Upper lobe of right lung (tissue), 1 donor: ENCODE data around the gene GPR142. TPM values are rescaled to one million over a fixed set of nuclear protein-coding genes. Genes with fewer than 3 reads are reported as not detected.
A peak's percentile ranks its signal among the peaks of the same experiment; 100 is the strongest.

Experiments
- ATAC-seq: fragments of 200-7000 bp; cut with Tn5 transposase; one replicate; pipeline ENCODE4 v1.9.1; 2020; ENCODE audit warnings: mild to moderate bottlenecking, moderate library complexity
- DNase-seq: peaks from one replicate; pipeline ENCODE4 v3.0.0-alpha.2; 2020
- H3K27ac ChIP-seq: fragments of 200-600 bp; one replicate; pipeline ENCODE4 v1.8.0; 2022
- H3K27me3 ChIP-seq: fragments of 200-600 bp; one replicate; pipeline ENCODE4 v1.8.0; 2022; ENCODE audit warnings: mild to moderate bottlenecking
- H3K36me3 ChIP-seq: fragments of 200-600 bp; one replicate; pipeline ENCODE4 v1.8.0; 2022
- H3K4me1 ChIP-seq: fragments of 200-600 bp; one replicate; pipeline ENCODE4 v1.8.0; 2022
- H3K4me3 ChIP-seq: fragments of 200-600 bp; one replicate; pipeline ENCODE4 v1.8.0; 2022; ENCODE audit warnings: mild to moderate bottlenecking
- H3K9me3 ChIP-seq: fragments of 200-600 bp; one replicate; pipeline ENCODE4 v1.8.0; 2022
- intact Hi-C: fragments of 100-400 bp; cut with DNase I; formaldehyde crosslinking; loops from one replicate; pipeline ENCODE4 v1.11.0; 2022
- total RNA-seq: library from RNA; stranded (reverse); fragmentation: NEBNext Ultra II Directional; extraction: Animal tissue kit (Norgen Biotek cat#: 25700); gene quantifications from one replicate; pipeline ENCODE4 v1.2.1, GENCODE V29; 2021
- TF ChIP-seq, protein P1 (sequence below): fragments of 200-600 bp; IDR thresholded peaks from one replicate; pipeline ENCODE4 v1.8.0; 2022; ENCODE audit warnings: antibody characterized with exemption
- donor health status: DM: no; HTN: yes; CAD: no; lungs with severe emphysema.

Gene GPR142
- total RNA-seq, 1 donor from 2014 or later: not detected

DNA sequence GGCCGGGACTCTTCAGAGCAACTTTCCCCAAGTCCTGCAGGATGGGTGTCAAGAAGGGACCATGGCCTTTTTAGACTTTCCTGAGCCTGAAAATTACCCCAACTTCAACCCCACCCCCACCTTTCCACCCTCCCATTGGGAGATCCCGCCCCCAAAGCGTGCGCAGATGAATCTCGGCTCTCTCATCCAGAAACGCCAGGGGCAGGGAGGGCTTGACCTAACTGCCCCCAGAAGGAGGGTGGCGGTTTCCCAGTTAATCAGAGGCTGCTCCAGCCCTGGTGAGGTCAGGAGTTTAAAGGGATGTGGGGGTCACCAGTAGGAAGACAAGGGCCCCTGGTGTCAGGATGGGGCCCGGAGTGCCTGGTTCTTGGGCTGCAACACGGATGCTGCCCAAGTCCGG lies 40.8 kb upstream of the GPR142 start:
- Histone ChIP-seq H3K27ac (no peak overlapping the region), H3K4me1 (peaks cover 13% of the 10 kb centered on the region), H3K36me3 (no peaks in the 10 kb centered on the region), H3K27me3 (peaks cover 14% of the 10 kb centered on the region), H3K4me3 (peak overlapping the region; percentile 41), H3K9me3 (no peaks in the 10 kb centered on the region)
- TF ChIP-seq, protein P1, sequence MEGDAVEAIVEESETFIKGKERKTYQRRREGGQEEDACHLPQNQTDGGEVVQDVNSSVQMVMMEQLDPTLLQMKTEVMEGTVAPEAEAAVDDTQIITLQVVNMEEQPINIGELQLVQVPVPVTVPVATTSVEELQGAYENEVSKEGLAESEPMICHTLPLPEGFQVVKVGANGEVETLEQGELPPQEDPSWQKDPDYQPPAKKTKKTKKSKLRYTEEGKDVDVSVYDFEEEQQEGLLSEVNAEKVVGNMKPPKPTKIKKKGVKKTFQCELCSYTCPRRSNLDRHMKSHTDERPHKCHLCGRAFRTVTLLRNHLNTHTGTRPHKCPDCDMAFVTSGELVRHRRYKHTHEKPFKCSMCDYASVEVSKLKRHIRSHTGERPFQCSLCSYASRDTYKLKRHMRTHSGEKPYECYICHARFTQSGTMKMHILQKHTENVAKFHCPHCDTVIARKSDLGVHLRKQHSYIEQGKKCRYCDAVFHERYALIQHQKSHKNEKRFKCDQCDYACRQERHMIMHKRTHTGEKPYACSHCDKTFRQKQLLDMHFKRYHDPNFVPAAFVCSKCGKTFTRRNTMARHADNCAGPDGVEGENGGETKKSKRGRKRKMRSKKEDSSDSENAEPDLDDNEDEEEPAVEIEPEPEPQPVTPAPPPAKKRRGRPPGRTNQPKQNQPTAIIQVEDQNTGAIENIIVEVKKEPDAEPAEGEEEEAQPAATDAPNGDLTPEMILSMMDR: no peak
- intact Hi-C loops: no loop called here
- DNase-seq: no peak
- ATAC-seq: no peak

DNA sequence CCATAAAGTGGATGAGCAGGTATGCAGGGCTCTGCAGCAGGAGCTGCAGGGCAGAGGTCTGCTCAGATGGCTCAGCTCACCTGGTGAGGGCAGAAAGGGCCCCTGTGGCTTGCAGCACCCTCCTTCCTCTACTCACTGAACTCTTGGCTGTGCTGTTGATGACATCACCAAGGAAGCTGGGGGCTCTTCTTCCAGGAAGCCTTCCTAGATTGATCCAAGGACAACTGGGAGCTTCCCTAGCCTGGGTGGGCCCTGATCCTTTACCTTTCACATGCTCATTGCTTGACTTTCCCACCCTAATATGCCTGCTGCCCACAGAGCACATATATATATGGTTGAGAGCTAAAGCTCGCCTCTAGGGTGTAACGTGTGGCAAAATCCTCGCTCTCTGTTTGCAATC lies 38.8 kb upstream of the GPR142 start:
- Histone ChIP-seq H3K9me3 (no peaks in the 10 kb centered on the region), H3K27me3 (peaks cover 23% of the 10 kb centered on the region), H3K4me3 (no peak overlapping the region), H3K36me3 (no peaks in the 10 kb centered on the region), H3K27ac (no peak overlapping the region), H3K4me1 (peaks cover 13% of the 10 kb centered on the region)
- TF ChIP-seq, protein P1: no peak
- intact Hi-C loops: no loop called here
- DNase-seq (no peak), ATAC-seq (no peak)

DNA sequence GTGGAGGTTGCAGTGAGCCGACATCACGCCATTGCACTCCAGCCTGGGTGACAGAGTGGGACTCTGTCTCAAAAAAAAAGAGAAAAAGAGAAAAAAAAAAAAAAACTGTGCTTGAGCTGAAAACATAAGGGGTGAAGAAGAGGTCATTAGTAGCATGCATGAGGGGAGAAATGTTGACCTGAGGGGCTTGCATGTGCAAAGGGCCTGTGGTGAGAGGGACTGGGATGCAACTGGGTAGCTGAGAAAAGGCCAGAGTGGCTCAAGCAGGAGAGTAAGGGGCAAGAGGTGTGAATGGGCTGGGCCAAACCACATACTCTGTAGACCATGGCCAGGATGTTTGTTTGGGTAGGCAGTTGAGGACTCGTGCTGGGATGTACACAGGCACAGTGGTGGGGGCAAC lies 37.9 kb upstream of the GPR142 start:
- H3K36me3 ChIP-seq: no peaks in the 10 kb centered on the region
- DNase-seq (no peak), ATAC-seq (no peak)
- H3K27ac ChIP-seq: no peak overlapping the region
- intact Hi-C loops: no loop called here
- TF ChIP-seq, protein P1: no peak
- H3K4me3 ChIP-seq: no peak overlapping the region
- H3K27me3 ChIP-seq: peaks cover 23% of the 10 kb centered on the region
- H3K4me1 ChIP-seq: peaks cover 13% of the 10 kb centered on the region
- no peaks in the 10 kb centered on the region for H3K9me3 ChIP-seq

DNA sequence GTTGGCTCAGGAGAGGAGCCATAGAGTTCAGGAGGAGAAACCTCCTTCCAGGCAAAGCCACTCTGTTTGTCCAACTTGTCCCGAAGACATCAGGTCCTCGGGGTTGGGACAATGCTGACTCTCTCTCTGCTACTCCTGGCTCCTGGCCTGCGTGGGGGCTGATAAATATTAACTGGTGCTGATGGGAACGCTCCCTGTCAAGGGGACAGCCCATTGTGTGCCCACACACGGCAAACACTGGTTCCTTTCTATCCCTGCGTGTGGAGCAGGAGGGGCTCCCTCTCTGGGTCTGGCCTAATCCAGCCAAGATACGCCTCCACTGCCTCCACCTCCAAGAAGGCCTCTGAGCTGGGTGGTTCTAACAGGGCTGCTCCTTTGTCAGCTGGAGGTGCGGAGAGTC lies 36.9 kb upstream of the GPR142 start:
- Histone ChIP-seq H3K27me3 (peaks cover 22% of the 10 kb centered on the region), H3K4me1 (peaks cover 9% of the 10 kb centered on the region), H3K9me3 (no peaks in the 10 kb centered on the region), H3K36me3 (no peaks in the 10 kb centered on the region), H3K4me3 (no peak overlapping the region), H3K27ac (no peak overlapping the region)
- ATAC-seq: no peak
- DNase-seq: no peak
- TF ChIP-seq, protein P1: no peak
- intact Hi-C loops: no loop called here

DNA sequence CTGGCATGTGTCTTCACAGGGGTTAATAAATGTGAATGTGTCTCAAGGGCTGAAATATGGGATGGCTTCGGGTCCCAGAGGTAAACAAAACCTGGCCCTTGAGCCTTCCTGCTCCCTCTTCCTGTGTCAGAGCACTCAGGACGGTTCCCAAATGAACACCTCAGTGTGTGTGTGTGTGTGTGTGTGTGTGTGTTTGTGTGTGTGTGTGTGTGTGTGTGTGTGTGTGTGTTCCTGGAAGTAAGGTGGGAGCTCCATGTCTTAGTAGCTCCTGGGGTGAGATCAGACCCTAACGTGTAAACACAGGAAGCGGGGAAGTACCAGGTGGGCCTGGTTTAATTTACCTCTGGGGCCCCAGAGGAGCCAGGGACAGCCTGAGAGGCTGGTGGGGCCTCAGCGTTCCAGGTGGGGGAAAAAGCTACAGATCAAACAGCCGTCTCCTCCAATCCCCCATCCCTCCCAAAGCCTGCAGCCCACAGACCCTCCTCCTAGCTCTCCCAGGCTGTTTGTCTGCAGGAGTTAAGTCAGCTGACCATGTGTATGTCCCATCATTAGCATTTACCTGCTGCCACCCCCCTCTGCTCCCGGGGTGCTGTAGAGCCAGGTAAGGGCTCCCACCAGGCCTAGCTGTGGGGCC lies 35.2 kb upstream of the GPR142 start:
- H3K9me3 ChIP-seq: no peaks in the 10 kb centered on the region
- peaks cover 9% of the 10 kb centered on the region for H3K27me3 ChIP-seq
- H3K4me3 ChIP-seq: no peak overlapping the region
- no peak for ATAC-seq
- no peak overlapping the region for H3K27ac ChIP-seq
- DNase-seq: no peak
- intact Hi-C loops: no loop called here
- H3K36me3 ChIP-seq: no peaks in the 10 kb centered on the region
- TF ChIP-seq, protein P1: no peak
- H3K4me1 ChIP-seq: no peaks in the 10 kb centered on the region
